HS-27A (cell line): ENCODE results near the gene GPX7.

Experiments used
- DNase-seq: peaks from one replicate; pipeline ENCODE4 v3.0.0-alpha.2; 2012; ENCODE audit warnings: low read depth, missing footprints

Gene GPX7

GRCh38 chr1:52588027-52588426 is 14.1 kb upstream of the GPX7 start:
- DNase-seq: no peak

GRCh38 chr1:52588535-52588934 is 13.6 kb upstream of the GPX7 start:
- DNase-seq: no peak

- DNase-seq: no peak
These were observed 11.9 kb upstream of the GPX7 start for GRCh38 chr1:52590266-52590665.

GRCh38 chr1:52592637-52593323 is 9.4 kb upstream of the GPX7 start:
- no peak for DNase-seq

GRCh38 chr1:52593495-52593894 is 8.7 kb upstream of the GPX7 start:
- no peak for DNase-seq

- DNase-seq: no peak
These were observed 7.1 kb upstream of the GPX7 start for GRCh38 chr1:52595061-52595460.

GRCh38 chr1:52597912-52598311 is 4.3 kb upstream of the GPX7 start:
- no peak for DNase-seq

- no peak for DNase-seq
These were observed 3.4 kb upstream of the GPX7 start for GRCh38 chr1:52598729-52599128.

- DNase-seq: no peak
These were observed 2.9 kb upstream of the GPX7 start for GRCh38 chr1:52599236-52599635.

- DNase-seq: no peak
These were observed 1.5 kb upstream of the GPX7 start for GRCh38 chr1:52600533-52601179.

- DNase-seq: no peak
These were observed 652 bp upstream of the GPX7 start for GRCh38 chr1:52601519-52601918.

GRCh38 chr1:52602856-52603600 is 857 bp downstream of the GPX7 start:
- no peak for DNase-seq

- no peak for DNase-seq
These were observed 1.5 kb downstream of the GPX7 start for GRCh38 chr1:52603630-52604029.

GRCh38 chr1:52604063-52604770 is 2.0 kb downstream of the GPX7 start:
- no peak for DNase-seq

GRCh38 chr1:52613636-52614373 is 11.6 kb downstream of the GPX7 start:
- DNase-seq: no peak

- DNase-seq: no peak
These were observed 12.5 kb downstream of the GPX7 start for GRCh38 chr1:52614671-52615070.

- no peak for DNase-seq
These were observed 13.4 kb downstream of the GPX7 start for GRCh38 chr1:52615489-52616042.

GRCh38 chr1:52621950-52622349 is 19.8 kb downstream of the GPX7 start:
- no peak for DNase-seq

- no peak for DNase-seq
These were observed 21.6 kb downstream of the GPX7 start for GRCh38 chr1:52623812-52624211.

- DNase-seq: no peak
These were observed 24.9 kb downstream of the GPX7 start for GRCh38 chr1:52627028-52627427.

GRCh38 chr1:52628614-52629324 is 26.6 kb downstream of the GPX7 start:
- no peak for DNase-seq
